ENCODE data around the gene SYNPO. TPM values are rescaled to one million over a fixed set of nuclear protein-coding genes. Genes with fewer than 3 reads are reported as not detected.

Gene SYNPO
- polyA plus RNA-seq, 1 donor from 2014 or later = not detected

- Histone ChIP-seq H3F3A (ENCODE audit: insufficient read depth, low read length, poor library complexity, severe bottlenecking) (no peaks in the 10 kb centered on the region), H3K9ac (ENCODE audit: low read length) (no peak overlapping the region), H3K9me2 (ENCODE audit: insufficient read depth, low read length) (no peaks in the 10 kb centered on the region), H2AFZ (ENCODE audit: low read depth, low read length) (no peak overlapping the region), H3K4me2 (ENCODE audit: low read length) (no peak overlapping the region), H3K27ac (ENCODE audit: low read length) (no peak overlapping the region), H3K36me3 (ENCODE audit: insufficient read depth, low read length) (no peaks in the 10 kb centered on the region), H4K20me1 (ENCODE audit: insufficient read depth) (no peaks in the 10 kb centered on the region), H3K27me3 (ENCODE audit: insufficient read depth, low read depth, low read length) (no peaks in the 10 kb centered on the region), H3K4me3 (ENCODE audit: low read length) (no peak overlapping the region), H3K79me2 (replicated peaks; ENCODE audit: insufficient read depth, low read length) (no peaks in the 10 kb centered on the region), H3K9me3 (ENCODE audit: low read length) (no peaks in the 10 kb centered on the region)
- no peak for TF ChIP-seq POLR2AphosphoS5 (IDR thresholded peaks at IDR 0.05)
- TF ChIP-seq RAD21 (conservative IDR thresholded peaks at IDR 0.05) = no peak
- TF ChIP-seq TAF1 (IDR thresholded peaks at IDR 0.05; ENCODE audit: low read depth) = no peak
- no peak for TF ChIP-seq EZH2 (IDR thresholded peaks at IDR 0.05; ENCODE audit: borderline replicate concordance, insufficient read depth, low read length, poor library complexity, severe bottlenecking)
- no peak for TF ChIP-seq REST (IDR thresholded peaks at IDR 0.05; ENCODE audit: borderline replicate concordance)
Measured at GRCh38 chr5:150631326-150631701, 9.1 kb upstream of the SYNPO start.

- Histone ChIP-seq H3K27me3 (ENCODE audit: insufficient read depth, low read depth, low read length) (no peaks in the 10 kb centered on the region), H4K20me1 (ENCODE audit: insufficient read depth) (no peaks in the 10 kb centered on the region), H3K79me2 (replicated peaks; ENCODE audit: insufficient read depth, low read length) (no peaks in the 10 kb centered on the region), H3K4me3 (ENCODE audit: low read length) (no peak overlapping the region), H3K9me2 (ENCODE audit: insufficient read depth, low read length) (no peaks in the 10 kb centered on the region), H3K4me2 (ENCODE audit: low read length) (no peak overlapping the region), H3F3A (ENCODE audit: insufficient read depth, low read length, poor library complexity, severe bottlenecking) (no peaks in the 10 kb centered on the region), H3K9ac (ENCODE audit: low read length) (no peak overlapping the region), H3K9me3 (ENCODE audit: low read length) (no peaks in the 10 kb centered on the region), H3K36me3 (ENCODE audit: insufficient read depth, low read length) (no peaks in the 10 kb centered on the region), H3K27ac (ENCODE audit: low read length) (no peak overlapping the region), H2AFZ (ENCODE audit: low read depth, low read length) (no peak overlapping the region)
- no peak for TF ChIP-seq POLR2AphosphoS5 (IDR thresholded peaks at IDR 0.05)
- TF ChIP-seq CTCF (IDR thresholded peaks at IDR 0.05; ENCODE audit: poor library complexity, severe bottlenecking) = no peak
- no peak for TF ChIP-seq REST (IDR thresholded peaks at IDR 0.05; ENCODE audit: borderline replicate concordance)
- no peak for TF ChIP-seq MXI1 (conservative IDR thresholded peaks at IDR 0.05; ENCODE audit: poor library complexity, severe bottlenecking)
- TF ChIP-seq SMC3 (conservative IDR thresholded peaks at IDR 0.05; ENCODE audit: poor library complexity) = no peak
- TF ChIP-seq TAF1 (IDR thresholded peaks at IDR 0.05; ENCODE audit: low read depth) = no peak
- TF ChIP-seq RAD21 (conservative IDR thresholded peaks at IDR 0.05) = no peak
Measured at GRCh38 chr5:150632305-150633160, 7.9 kb upstream of the SYNPO start.

Measured in neural cell (in vitro differentiated cells).